Choroid plexus epithelial cell (primary cell): ENCODE data around the gene B4GALNT1.

Experiments used
- DNase-seq: peaks from one replicate; pipeline ENCODE4 v3.0.0-alpha.2; 2010; ENCODE audit warnings: low read depth
- H3K4me3 ChIP-seq: 2 replicates; pipeline ENCODE4 v1.5.1; 2011; ENCODE audit warnings: low read depth, mild to moderate bottlenecking, control low read depth, low read length, moderate library complexity
- TF ChIP-seq, protein P1 (sequence below): conservative IDR thresholded peaks from 2 replicates; pipeline ENCODE4 v1.5.1; 2011; ENCODE audit warnings: low read depth, mild to moderate bottlenecking, control low read depth, inconsistent platforms, low read length, moderate library complexity

B4GALNT1 gene

DNA sequence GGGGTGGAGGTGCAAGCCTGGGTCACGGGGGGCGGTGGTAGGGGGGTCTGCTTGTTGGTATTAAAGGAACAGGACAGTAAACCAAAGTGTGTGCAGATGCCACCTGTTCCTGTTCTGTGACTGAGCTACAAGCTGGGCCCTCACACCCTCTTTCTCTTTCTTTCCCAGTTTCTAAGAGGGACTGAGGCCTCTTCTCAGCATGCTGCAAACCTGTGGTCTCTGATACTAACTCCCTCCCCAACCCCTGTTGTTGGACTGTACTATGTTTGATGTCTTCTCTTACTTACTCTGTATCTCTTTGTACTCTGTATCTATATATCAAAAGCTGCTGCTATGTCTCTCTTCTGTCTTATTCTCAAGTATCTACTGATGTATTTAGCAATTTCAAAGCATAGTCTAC is 49.0 kb downstream of the B4GALNT1 start:
- TF ChIP-seq, protein P1, sequence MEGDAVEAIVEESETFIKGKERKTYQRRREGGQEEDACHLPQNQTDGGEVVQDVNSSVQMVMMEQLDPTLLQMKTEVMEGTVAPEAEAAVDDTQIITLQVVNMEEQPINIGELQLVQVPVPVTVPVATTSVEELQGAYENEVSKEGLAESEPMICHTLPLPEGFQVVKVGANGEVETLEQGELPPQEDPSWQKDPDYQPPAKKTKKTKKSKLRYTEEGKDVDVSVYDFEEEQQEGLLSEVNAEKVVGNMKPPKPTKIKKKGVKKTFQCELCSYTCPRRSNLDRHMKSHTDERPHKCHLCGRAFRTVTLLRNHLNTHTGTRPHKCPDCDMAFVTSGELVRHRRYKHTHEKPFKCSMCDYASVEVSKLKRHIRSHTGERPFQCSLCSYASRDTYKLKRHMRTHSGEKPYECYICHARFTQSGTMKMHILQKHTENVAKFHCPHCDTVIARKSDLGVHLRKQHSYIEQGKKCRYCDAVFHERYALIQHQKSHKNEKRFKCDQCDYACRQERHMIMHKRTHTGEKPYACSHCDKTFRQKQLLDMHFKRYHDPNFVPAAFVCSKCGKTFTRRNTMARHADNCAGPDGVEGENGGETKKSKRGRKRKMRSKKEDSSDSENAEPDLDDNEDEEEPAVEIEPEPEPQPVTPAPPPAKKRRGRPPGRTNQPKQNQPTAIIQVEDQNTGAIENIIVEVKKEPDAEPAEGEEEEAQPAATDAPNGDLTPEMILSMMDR, result no peak
- H3K4me3 ChIP-seq, result no peak overlapping the region
- no peak for DNase-seq

DNA sequence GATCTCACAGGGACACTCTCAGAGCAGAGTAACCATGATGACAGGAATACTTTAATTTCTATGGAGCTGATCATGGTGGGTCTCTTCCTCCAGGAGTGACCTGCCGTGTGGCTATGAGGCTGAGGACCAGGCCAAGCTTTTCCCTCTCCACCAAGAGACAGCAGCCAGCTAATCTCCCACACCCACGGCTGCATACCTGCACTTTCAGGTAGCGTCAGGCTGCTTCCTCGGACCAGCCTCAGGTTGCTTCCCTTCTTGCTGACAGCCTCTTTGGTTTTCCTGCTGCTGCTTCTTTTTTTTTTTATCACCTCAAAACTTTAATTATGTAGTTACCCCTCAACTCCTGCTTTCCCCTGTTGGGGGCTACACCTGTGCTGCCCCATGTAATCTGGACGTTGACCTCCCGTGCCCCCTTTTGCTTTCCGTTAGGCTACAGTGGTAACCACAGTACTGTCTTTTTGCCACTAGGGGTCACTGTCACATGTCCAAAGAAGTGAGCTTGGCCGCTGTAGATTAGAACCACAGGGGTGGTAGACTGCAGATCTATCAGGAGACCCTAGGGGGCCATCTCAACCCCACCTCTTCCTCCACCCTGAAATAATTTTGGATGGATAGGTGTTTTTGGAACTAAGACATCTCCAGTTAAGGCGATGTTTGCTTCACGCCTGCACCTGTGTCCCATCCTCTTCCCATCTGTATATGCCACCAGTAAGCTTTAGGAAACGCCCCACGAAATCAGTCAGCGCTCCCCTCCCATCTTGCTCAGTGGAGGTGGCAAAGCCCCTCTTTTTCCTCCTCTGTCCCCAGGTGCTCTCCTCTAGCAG is 49.8 kb downstream of the B4GALNT1 start:
- TF ChIP-seq, protein P1, result peak; percentile 92
- H3K4me3 ChIP-seq, result no peak overlapping the region
- peak; percentile 92 for DNase-seq

DNA sequence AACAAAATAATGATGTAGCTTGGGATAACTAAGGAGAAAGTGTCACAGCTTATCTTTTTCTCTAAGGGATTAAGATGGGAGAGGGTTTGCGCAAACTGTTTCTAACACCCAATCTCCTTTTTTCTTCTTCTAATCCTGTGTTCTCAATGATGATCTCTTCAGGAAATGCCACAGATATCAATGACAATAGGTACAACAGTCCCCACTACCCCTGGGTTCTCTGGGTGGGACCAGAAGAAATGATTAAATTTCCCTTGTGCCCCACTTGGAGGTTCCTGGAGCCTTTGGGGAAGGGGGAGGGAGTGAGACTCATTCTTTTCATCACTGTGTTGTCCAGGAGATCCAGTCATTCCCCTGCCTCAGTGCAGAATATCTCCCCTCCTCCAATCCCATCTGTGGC is 50.6 kb downstream of the B4GALNT1 start:
- TF ChIP-seq, protein P1, result no peak
- no peak for DNase-seq
- no peak overlapping the region for H3K4me3 ChIP-seq

DNA sequence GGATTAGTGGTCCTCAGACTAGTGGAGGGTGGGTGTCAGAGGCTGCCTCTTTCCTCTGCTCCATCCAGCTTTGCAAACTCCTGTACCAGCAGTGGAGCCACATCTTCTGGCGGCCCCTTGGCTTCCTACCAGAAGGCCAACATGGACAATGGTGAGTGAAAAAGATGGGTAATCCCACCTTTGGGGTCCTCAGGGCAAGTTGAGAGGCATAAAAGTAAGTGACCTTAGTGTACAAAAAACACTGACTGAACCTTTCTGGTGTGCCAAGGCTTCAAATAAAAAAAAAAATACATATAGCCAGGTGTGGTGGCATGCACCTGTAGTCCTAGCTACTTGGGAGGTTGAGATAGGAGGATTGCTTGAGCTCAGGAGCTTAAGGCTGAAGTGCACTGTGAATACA is 51.2 kb downstream of the B4GALNT1 start:
- TF ChIP-seq, protein P1, result no peak
- no peak overlapping the region for H3K4me3 ChIP-seq
- DNase-seq, result no peak

DNA sequence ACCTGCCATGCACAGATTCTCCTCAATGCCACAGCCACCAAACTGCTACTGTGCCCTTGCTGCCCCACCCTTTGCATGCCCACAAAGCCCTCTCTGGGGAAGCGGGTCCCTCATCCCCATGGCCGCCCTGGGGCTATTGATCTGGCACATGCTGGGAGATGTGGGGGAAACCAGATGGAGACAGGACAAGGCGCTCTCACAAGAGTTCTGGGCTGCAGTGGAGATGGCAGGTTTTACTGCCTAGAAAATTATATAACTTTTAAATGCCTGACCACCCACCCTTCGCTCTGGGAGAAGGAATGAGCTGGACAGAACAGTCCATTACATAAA is 52.6 kb downstream of the B4GALNT1 start:
- no peak overlapping the region for H3K4me3 ChIP-seq
- TF ChIP-seq, protein P1, result no peak
- no peak for DNase-seq

DNA sequence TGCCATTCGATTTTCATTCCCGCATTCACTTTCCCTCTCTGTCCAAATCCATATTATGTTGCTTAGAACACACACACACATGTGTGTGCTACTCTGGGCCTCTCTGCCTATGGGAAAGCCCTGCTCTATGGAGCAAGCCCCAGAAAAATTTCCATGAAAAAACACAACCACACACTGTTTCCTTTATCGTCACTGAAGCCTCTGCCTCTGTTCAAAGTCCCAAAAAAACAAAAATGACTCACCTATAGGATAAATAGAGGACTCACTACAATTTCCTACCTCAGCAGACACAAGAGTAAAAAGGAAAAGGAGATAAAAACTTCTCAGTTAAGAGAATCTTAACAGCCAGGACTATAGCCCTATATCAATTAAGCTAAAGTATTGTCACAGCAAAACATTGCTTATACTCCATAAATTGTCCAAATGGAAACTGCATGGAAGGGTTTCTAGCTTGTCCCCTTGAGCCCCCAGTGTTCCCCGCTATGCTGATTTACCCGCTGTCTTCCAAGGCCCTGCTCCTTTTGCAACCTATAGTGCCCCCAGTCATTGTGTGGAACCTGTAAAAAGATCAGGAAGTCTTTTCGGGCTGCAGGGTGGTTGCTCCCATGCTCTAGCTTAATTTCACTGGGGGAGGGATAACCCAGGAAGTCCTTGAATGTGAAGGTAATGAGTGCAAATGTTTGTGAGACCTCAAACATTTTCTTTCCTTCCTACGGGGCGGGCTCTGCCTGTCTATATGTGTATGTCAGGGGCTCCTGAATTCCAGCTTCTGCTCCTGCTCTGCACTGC is 53.1 kb downstream of the B4GALNT1 start:
- no peak for DNase-seq
- TF ChIP-seq, protein P1, result no peak
- H3K4me3 ChIP-seq, result no peak overlapping the region
